ENCODE data around the gene ACTR2. TPM values are rescaled to one million over a fixed set of nuclear protein-coding genes. Genes with fewer than 3 reads are reported as not detected.

ACTR2 gene
- total RNA-seq, 1 donor from 2014 or later = 236 TPM

GRCh38 chr2:65204461-65205210 lies 23.0 kb upstream of the ACTR2 start:
- no peak for DNase-seq
- no peak overlapping the region for H3K4me3 ChIP-seq

DNA sequence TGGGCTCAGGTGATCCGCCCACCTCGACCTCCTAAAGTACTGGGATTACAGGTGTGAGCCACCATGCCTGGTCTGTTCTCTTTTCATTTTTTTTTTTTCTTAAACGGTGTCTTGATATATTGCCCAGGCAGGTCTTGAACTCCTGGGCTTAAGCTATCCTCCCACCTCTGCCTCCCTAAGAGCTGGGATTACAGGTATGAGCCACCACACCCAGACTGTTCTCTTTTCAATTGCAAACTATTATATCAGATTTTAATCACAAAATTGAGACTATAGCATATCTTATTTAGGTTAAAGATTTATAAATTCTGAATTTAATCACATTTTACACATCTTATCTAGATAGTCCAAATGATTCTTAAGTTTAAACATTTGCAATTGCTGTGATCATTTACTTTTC lies 15.5 kb upstream of the ACTR2 start:
- H3K27ac ChIP-seq = no peak overlapping the region
- H3K4me3 ChIP-seq = no peak overlapping the region
- DNase-seq (no peak), ATAC-seq (no peak)
- TF ChIP-seq CTCF (IDR thresholded peaks at IDR 0.05) = no peak
- no peaks in the 10 kb centered on the region for H3K9me3 ChIP-seq
- H3K4me1 ChIP-seq = no peaks in the 10 kb centered on the region
- H3K36me3 ChIP-seq = no peaks in the 10 kb centered on the region
- H3K27me3 ChIP-seq = no peaks in the 10 kb centered on the region
- intact Hi-C loops (cut with DNase I) = no loop called here

More at GRCh38 chr2:65204461-65205210, 23.0 kb upstream of the ACTR2 start:
- Histone ChIP-seq H3K4me1 (no peaks in the 10 kb centered on the region), H3K27me3 (no peaks in the 10 kb centered on the region), H3K36me3 (no peaks in the 10 kb centered on the region), H3K9me3 (no peaks in the 10 kb centered on the region), H3K27ac (no peak overlapping the region)
- ATAC-seq = no peak
- intact Hi-C loops (cut with DNase I) = no loop called here
- no peak for TF ChIP-seq CTCF (IDR thresholded peaks at IDR 0.05)

DNA sequence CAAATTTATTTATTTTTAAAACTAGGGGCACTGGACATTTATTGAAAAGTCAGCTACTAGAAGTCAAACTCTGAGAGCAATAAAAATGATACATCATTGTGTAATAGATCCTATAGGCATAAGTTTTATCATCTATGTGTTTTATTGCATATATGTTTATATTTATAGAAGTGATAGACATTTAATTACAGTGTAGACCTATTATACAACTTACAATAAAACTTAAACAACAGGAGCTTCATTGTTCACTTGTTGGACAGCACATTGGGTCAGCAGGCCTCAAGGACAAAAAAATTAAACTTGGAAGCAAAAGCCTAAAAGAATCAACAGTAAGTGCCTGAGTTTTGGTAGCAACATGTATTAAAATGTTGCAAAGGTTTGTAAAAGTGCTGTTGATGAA lies 15.0 kb upstream of the ACTR2 start:
- intact Hi-C loops (cut with DNase I) = no loop called here
- no peak for TF ChIP-seq CTCF (IDR thresholded peaks at IDR 0.05)

GRCh38 chr2:65213035-65213434 lies 14.6 kb upstream of the ACTR2 start:
- Histone ChIP-seq H3K4me3 (no peak overlapping the region), H3K27me3 (no peaks in the 10 kb centered on the region), H3K36me3 (no peaks in the 10 kb centered on the region), H3K9me3 (no peaks in the 10 kb centered on the region), H3K27ac (no peak overlapping the region), H3K4me1 (no peaks in the 10 kb centered on the region)
- TF ChIP-seq CTCF (IDR thresholded peaks at IDR 0.05) = no peak
- intact Hi-C loops (cut with DNase I) = no loop called here
- no peak for DNase-seq
- no peak for ATAC-seq

More for the DNA sequence above, 15.0 kb upstream of the ACTR2 start:
- no peaks in the 10 kb centered on the region for H3K9me3 ChIP-seq
- H3K4me3 ChIP-seq = no peak overlapping the region
- DNase-seq = no peak
- H3K27me3 ChIP-seq = no peaks in the 10 kb centered on the region
- no peaks in the 10 kb centered on the region for H3K4me1 ChIP-seq
- no peak overlapping the region for H3K27ac ChIP-seq
- H3K36me3 ChIP-seq = no peaks in the 10 kb centered on the region
- ATAC-seq = no peak

DNA sequence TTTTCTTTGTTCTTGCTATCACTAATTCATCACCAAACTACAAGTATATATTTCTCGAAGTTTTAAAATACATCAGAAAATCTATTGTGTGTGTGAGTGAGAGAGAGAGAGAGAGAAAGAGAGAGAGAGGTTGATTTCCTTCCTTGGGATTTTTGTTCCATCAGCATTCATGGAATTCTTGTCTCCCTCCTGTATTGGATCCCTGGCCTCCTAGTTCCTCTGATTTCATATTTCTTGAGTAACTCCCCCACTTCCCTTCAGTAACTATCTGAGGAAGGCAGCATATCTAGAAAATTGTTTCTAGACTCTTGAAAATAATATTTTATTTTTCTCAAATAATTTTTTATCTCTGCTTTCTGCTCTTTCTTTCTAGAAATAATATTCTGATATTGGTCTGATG lies 13.3 kb upstream of the ACTR2 start:
- H3K36me3 ChIP-seq = no peaks in the 10 kb centered on the region
- H3K27me3 ChIP-seq = no peaks in the 10 kb centered on the region
- H3K9me3 ChIP-seq = no peaks in the 10 kb centered on the region
- ATAC-seq = no peak
- intact Hi-C loops (cut with DNase I) = no loop called here
- DNase-seq = no peak
- TF ChIP-seq CTCF (IDR thresholded peaks at IDR 0.05) = no peak
- no peak overlapping the region for H3K4me3 ChIP-seq
- H3K4me1 ChIP-seq = no peaks in the 10 kb centered on the region
- H3K27ac ChIP-seq = no peak overlapping the region
